ENCODE results near the gene NUTM2G.
"Not testable (repeated sequence)": the region's sequence is repeated elsewhere in the genome, so short reads cannot be mapped to it uniquely, and the experiment has no call there.

NUTM2G gene

GRCh38 chr9:96949346-96949745, 20.7 kb downstream of the NUTM2G start:
- DNase-seq = not testable (repeated sequence)

- not testable (repeated sequence) for DNase-seq
Measured at GRCh38 chr9:96950539-96950938, 21.9 kb downstream of the NUTM2G start.

GRCh38 chr9:96967591-96967990, 38.9 kb downstream of the NUTM2G start:
- DNase-seq = not testable (repeated sequence)

GRCh38 chr9:96972552-96972951, 43.9 kb downstream of the NUTM2G start:
- not testable (repeated sequence) for DNase-seq

GRCh38 chr9:96974037-96974436, 45.4 kb downstream of the NUTM2G start:
- DNase-seq = not testable (repeated sequence)

GRCh38 chr9:96983496-96984122, 55.0 kb downstream of the NUTM2G start:
- DNase-seq = not testable (repeated sequence)

- DNase-seq = not testable (repeated sequence)
Measured at GRCh38 chr9:96984139-96984538, 55.5 kb downstream of the NUTM2G start.

- DNase-seq = not testable (repeated sequence)
Measured at GRCh38 chr9:96984887-96985286, 56.2 kb downstream of the NUTM2G start.
